Fibroblast of skin of left quadriceps (primary cell): Measurements from ENCODE around the gene TMEM120A.

Source experiments
- DNase-seq, 2 experiments: peaks; one replicate each; pipeline ENCODE4 v3.0.0-alpha.2; 2013; ENCODE audit warnings: low read depth in 2 of 2

Gene TMEM120A

GRCh38 chr7:75995996-75996395 is 1.6 kb upstream of the TMEM120A start:
- no peak for DNase-seq

DNA sequence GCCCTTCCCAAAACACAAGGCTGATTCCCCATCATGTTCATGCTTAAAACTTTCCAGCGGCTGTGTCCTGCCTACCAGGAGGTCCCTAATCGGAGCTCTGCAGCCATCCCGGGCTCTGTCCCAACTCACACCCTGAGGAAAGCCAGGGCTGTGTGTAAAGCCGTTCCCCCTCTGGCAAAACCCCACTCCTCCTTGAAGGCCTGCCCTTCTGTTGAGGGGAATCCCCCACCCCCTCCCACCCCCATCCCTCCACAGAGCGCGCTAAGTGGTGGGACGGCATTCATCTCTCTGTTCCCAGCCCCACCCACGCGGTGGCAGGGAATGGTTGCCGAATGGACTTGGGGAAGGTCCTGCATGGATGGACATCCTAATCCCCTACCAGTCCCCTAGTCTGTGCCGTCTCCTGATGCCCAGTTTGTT is 667 bp upstream of the TMEM120A start:
- no peak for DNase-seq

DNA sequence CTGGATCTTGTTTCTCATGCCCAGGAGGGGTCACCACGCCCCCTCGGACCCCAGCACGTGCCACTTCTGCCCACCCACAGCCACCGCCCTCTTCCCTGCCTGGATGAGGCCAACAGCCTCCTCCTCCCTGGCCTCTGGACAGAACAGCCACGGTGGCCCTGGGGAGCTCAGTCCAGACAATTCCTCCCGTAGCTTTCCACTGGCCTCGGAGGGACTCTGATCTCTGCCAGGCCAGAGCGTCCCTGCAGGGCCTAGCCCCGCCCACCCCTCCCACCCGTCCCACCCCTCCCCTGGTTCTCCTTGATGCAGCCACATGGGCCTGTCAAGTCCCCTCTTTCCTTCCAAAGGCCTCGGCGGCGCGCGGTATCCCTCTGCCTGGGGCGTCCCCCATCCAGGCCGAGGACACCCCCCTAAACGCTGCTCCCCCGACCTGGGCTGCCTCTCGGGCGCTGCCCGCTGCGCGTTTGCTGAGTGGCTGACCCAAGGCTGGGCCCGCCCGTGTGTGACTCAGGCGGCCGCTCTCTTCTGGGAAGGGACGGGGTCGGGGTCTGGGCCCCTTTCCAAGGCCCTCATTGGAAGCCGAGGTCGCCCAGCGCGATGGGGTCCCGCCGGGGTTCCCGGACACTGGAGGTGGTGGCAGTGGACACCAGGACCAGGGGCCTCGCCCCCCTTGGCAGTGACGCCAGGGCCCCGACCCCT is 557 bp downstream of the TMEM120A start:
- DNase-seq, result no peak

DNA sequence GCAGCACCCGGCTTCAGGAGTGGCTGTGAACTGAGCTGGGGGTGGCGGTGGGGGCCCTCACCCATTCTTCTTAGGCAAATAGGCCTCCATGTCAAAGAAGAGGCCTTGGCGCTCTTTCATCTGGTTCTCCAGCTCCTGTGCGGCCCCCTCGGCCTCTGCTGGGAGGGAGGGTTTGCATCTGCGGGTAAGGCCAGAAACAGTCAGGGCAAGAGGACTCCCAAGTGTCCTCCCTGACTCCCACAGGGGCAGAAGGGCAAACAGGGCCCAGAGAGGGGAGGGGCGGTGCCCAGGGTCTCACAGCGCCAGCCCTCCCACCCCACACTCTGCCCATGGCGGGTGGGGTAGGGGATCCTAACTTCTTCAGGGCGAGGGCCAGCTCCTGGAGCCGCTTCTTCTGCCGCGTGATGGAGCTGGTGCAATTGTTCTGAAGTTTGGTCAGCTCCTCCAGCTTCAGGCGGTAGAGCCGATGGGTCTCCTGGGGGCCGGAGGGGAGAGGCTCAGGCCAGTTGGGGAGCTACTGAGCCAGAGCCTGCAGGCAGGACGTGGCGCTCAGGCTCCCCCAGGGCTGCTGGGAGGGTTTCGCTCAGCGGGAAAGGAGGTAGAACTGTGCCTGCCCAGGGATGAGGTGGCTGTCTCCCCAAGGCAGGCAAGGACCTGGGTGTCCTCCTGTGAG is 2.2 kb downstream of the TMEM120A start:
- DNase-seq, result no peak

- no peak for DNase-seq
Measured at GRCh38 chr7:75991531-75992082, 2.8 kb downstream of the TMEM120A start.

DNA sequence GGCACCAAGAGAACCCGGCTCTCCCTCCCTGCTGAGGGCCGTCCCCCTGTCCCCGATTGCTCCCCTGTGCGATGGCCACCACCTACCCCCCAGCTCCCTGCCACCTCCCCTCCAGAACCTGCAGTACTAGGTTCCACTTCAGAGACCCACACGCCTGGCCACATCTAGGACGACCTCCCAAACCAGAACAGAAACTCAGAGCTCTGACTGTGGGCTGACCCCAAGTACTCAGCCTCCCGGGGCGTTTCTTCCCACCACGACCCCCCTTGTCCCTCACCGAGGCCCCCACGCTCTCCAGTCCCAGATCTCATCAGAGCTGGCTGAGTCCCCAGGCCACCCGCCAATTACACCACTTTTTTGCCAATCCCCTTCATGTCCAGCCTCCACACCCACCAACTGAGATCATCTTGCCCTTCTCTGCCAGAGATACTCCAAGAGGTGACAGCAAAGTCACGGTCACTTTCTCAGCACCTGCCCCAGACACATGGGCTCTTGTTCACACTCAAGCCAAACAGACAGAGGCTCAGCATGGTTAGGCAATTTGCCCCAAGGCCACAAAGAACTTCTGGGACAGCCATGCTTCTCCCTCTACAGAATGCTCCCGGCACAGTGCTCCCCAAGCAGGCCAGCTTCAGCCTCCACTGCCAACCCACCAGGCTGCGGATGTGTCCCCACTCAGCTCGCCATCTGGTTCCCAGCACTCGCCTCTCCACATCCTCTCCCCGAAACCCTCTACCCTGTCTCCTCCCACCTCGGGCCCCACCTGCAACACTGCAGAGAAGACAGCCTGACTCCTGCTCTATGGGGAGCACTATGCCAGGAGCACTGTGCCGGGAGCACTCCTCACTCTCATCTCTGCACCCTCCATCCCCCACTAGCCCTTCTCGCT is 4.7 kb downstream of the TMEM120A start:
- DNase-seq, result no peak

DNA sequence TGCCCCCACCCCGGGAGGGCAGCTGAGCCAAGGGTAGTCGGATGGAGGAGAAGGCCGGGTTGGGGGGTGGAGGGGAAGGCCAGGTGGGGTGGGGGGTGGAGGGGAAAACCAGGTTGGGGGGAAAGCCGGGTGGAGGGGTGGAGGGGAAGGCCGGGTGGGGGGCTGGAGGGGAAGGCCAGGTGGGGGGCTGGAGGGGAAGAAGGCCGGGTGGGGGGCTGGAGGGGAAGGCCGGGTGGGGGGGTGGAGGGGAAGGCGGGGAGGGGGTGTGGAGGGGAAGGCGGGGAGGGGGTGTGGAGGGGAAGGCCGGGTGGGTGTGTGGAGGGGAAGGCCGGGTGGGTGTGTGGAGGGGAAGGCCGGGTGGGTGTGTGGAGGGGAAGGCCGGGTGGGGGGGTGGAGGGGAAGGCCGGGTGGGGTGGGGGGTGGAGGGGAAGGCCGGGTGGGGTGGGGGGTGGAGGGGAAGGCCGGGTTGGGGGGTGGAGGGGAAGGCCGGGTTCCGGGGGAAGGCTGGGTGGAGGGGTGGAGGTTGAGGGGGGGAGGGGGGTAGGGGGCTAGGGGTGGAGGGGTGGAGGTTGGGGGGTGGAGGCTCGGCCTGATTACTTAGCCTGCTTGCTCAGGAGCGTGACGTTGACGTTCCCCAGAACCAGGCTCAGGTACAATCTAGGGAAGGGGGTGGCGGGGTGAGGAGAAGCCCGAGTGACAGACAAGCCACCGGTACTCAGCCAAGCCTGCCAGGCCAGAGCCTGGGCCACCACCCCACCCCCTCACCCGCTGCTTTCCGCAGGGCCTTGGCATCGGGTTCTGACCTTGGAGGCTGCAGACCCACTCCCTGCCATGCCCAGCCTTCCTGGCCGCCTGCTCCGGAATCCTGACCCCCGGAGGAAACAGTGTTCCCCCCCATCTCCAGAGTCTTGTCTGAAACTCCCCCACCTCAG is 5.6 kb downstream of the TMEM120A start:
- DNase-seq, result no peak

GRCh38 chr7:75987805-75988567 is 6.4 kb downstream of the TMEM120A start:
- DNase-seq, result no peak

GRCh38 chr7:75987026-75987804 is 7.2 kb downstream of the TMEM120A start:
- DNase-seq, result no peak

DNA sequence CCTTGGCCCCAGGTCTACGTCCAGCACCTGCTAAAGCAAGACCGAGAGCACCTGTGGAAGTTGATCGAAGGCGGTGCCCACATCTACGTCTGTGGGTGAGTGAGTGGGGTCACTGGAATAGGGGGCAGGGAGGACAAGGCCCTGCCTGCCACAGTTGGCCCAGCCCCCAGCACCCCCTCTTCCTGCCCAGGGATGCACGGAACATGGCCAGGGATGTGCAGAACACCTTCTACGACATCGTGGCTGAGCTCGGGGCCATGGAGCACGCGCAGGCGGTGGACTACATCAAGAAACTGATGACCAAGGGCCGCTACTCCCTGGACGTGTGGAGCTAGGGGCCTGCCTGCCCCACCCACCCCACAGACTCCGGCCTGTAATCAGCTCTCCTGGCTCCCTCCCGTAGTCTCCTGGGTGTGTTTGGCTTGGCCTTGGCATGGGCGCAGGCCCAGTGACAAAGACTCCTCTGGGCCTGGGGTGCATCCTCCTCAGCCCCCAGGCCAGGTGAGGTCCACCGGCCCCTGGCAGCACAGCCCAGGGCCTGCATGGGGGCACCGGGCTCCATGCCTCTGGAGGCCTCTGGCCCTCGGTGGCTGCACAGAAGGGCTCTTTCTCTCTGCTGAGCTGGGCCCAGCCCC is 8.1 kb downstream of the TMEM120A start:
- DNase-seq, result no peak

- DNase-seq, result no peak
Measured at GRCh38 chr7:75985518-75986146, 8.8 kb downstream of the TMEM120A start.

DNA sequence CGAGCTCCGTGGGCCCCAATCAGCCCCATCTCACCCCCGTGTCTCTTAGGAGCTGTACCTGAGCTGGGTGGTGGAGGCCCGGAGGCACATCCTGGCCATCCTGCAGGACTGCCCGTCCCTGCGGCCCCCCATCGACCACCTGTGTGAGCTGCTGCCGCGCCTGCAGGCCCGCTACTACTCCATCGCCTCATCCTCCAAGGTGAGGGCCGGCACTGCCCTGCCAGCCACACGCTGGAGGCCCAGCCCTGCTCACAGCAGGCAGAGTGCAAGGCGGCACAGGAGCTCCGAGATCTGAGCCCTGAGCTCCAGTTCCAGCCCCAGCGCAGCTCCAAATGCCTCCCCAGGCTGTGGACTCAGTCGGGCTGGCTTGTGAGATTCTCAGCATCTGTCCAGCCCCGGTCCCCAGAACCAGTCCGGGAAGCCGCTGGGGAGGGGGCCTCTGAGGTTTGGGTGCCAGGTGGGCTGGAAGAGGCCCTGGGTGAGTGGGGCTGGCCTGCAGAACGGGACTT is 9.3 kb downstream of the TMEM120A start:
- no peak for DNase-seq

DNA sequence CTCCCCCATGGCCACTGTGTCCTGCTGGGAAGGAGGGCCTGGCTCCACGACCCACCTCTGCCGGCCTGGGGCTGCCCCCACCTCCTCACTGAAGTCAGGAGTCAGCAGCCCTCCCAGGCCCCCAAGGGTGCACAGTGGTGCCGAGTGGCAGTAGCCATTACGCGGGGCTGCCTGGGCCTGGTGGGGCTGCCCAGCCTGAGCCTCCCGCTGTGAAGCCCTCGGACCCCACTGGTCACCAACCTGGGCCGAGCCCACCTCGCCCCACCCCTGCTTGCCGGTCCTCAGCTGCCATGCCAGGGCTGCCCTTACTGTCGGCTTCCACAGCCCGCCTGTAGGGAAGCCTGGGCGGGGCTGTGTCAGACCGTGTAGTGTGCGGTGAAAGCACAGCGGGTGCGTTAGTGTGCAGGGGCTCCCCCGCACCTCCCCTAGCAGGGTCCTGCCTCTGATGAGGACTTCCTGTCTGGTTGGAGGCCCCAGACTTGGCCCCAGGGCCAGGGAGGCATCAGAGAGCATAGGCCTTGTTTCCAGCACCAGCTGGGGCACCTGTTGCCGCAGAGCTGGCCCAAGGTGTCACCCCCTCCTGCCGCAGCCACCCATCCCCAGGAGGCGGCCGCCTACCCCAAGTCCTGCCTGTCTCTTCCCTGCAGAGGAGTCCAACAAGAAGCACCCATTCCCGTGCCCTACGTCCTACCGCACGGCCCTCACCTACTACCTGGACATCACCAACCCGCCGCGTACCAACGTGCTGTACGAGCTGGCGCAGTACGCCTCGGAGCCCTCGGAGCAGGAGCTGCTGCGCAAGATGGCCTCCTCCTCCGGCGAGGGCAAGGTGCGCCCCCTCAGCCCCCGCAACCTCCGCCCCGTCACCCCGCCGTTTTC is 10.0 kb downstream of the TMEM120A start:
- no peak for DNase-seq

- DNase-seq, result no peak
Measured at GRCh38 chr7:75983471-75984129, 10.8 kb downstream of the TMEM120A start.

DNA sequence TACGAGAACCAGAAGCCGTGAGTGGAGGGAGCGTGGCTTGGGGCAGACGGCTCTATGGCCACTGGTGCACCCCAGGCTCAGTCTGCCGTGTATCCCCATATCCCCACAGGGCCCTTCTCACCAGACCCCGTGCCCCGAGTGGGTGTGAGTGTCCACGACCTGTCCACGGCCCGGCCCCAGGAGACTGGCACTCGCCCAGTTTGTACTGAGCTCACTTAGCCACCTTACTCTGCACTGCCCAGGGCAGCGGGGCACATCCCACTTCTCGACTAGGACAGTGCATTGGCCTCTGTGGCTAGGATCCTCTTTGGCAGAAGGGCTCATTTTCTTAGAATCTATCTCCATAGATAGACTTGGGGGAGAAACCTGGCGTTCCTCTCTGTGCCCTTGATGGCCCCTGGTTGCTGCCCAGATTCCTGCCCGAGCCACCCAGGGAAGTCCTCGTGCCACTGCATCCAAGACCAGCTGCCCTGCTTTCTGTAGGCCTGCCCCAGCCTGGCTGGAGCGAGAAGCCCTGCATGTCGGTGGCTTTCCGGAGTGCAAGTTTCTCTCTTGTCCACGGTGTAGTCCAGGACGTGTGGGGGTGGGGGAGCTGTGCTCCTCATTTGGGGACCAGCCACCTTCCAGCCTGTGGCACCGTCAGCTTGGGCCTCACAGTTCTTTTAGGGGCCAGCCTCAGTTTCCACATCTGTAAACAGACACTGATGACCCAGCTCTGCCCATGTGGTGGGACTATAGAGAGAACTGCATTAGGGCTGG is 11.9 kb downstream of the TMEM120A start:
- no peak for DNase-seq
